ENCODE results near the gene FLCN.

FLCN gene

DNA sequence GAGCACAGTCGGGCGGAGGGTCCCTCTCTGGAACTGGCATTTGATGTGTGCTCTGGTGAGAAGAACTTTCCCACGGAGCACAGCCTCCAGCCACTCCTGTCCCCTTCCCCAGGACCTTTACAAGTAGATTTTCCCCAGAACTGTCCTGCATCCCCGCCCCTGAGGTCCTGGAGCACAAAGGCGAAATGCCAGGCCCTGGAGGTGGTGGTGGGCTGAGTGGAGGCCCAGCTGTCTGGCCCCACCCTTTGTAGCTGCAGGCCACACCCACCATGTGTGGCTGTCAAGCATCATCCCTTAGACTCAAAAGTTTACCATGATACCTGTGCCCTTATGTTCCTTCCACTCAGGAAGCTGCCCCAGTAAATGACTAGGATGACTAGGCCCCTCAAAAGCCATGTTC, 68.6 kb downstream of the FLCN start:
- Mint-ChIP-seq H3K27ac (peak overlapping the region; percentile 33), H3K4me3 (no peak overlapping the region), H3K36me3 (peaks cover 58% of the 10 kb centered on the region), H3K4me1 (peaks cover 46% of the 10 kb centered on the region), H3K9me3 (no peaks in the 10 kb centered on the region), H3K27me3 (no peaks in the 10 kb centered on the region)
- no peak for DNase-seq
- CTCF ChIA-PET = no interaction called here

DNA sequence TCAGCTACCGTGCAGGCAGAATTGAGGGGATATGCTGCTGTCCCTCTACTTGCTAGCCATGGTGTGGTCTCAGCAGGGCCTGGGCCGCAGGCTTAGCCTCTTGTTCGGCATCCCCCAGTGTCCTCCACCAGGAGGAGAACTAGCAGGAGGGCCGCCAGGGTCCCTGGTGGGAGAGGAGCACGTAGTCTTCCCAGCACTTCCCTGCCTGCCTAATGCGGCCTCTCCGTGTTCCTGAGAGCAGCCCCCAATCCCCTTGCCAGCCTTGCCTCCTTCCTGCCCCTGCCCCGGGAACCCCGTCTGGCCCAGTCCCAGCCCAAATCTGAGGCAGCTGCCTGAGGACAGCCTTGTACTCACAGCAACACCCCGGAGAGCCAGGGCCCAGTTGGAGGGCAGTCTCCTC, 69.0 kb downstream of the FLCN start:
- no peak overlapping the region for H3K4me3 Mint-ChIP-seq
- H3K9me3 Mint-ChIP-seq = no peaks in the 10 kb centered on the region
- peaks cover 44% of the 10 kb centered on the region for H3K4me1 Mint-ChIP-seq
- no peaks in the 10 kb centered on the region for H3K27me3 Mint-ChIP-seq
- no peak for DNase-seq
- peak overlapping the region; percentile 33 for H3K27ac Mint-ChIP-seq
- peaks cover 59% of the 10 kb centered on the region for H3K36me3 Mint-ChIP-seq
- CTCF ChIA-PET = no interaction called here

DNA sequence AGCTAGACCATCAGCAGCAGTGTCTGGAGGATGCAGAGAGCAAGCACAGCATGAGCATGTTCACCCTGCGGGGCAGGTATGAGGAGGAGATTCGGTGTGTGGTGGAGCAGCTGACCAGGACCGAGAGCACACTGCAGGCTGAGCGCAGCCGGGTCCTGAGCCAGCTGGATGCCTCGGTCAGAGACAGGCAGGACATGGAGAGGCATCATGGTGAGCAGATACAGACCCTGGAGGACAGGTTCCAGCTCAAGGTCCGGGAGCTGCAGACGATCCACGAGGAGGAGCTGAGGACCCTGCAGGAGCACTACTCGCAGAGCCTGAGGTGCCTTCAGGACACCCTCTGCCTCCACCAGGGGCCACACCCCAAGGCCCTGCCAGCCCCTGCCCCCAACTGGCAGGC, 69.6 kb downstream of the FLCN start:
- no peak overlapping the region for H3K4me3 Mint-ChIP-seq
- H3K27me3 Mint-ChIP-seq = no peaks in the 10 kb centered on the region
- H3K9me3 Mint-ChIP-seq = no peaks in the 10 kb centered on the region
- H3K36me3 Mint-ChIP-seq = peaks cover 57% of the 10 kb centered on the region
- H3K4me1 Mint-ChIP-seq = peaks cover 38% of the 10 kb centered on the region
- CTCF ChIA-PET = no interaction called here
- peak overlapping the region; percentile 69 for H3K27ac Mint-ChIP-seq
- no peak for DNase-seq

GRCh38 chr17:17166446-17166845, 70.5 kb downstream of the FLCN start:
- CTCF ChIA-PET = no interaction called here
- Mint-ChIP-seq H3K9me3 (no peaks in the 10 kb centered on the region), H3K4me3 (no peak overlapping the region), H3K27me3 (no peaks in the 10 kb centered on the region), H3K4me1 (peaks cover 30% of the 10 kb centered on the region), H3K36me3 (peaks cover 56% of the 10 kb centered on the region), H3K27ac (no peak overlapping the region)
- DNase-seq = no peak

GRCh38 chr17:17165666-17166308, 71.2 kb downstream of the FLCN start:
- CTCF ChIA-PET = no interaction called here
- peaks cover 53% of the 10 kb centered on the region for H3K36me3 Mint-ChIP-seq
- no peak overlapping the region for H3K27ac Mint-ChIP-seq

GRCh38 chr17:17164676-17165075, 72.3 kb downstream of the FLCN start:
- H3K9me3 Mint-ChIP-seq = no peaks in the 10 kb centered on the region
- H3K36me3 Mint-ChIP-seq = peaks cover 56% of the 10 kb centered on the region
- CTCF ChIA-PET = no interaction called here

More at GRCh38 chr17:17165666-17166308, 71.2 kb downstream of the FLCN start:
- no peak overlapping the region for H3K4me3 Mint-ChIP-seq
- H3K4me1 Mint-ChIP-seq = peaks cover 23% of the 10 kb centered on the region
- no peak for DNase-seq
- no peaks in the 10 kb centered on the region for H3K9me3 Mint-ChIP-seq
- no peaks in the 10 kb centered on the region for H3K27me3 Mint-ChIP-seq

DNA sequence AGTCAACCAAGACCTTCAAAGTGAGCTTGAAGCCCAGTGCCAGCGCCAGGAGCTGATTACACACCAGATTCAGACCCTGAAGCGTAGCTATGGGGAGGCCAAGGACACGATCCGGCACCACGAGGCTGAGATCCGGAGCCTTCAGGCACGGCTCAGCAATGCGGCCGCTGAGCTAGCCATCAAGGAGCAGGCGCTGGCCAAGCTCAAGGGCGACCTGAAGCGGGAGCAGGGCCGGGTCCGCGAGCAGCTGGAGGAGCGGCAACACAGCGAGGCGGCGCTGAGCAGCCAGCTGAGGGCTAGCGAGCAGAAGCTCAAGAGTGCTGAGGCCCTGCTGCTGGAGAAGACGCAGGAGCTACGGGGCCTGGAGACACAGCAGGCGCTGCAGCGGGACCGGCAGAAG, 72.8 kb downstream of the FLCN start:
- H3K27ac Mint-ChIP-seq = no peak overlapping the region
- peaks cover 59% of the 10 kb centered on the region for H3K36me3 Mint-ChIP-seq
- no peak overlapping the region for H3K4me3 Mint-ChIP-seq
- no peak for DNase-seq
- H3K4me1 Mint-ChIP-seq = peaks cover 20% of the 10 kb centered on the region
- CTCF ChIA-PET = no interaction called here
- no peaks in the 10 kb centered on the region for H3K9me3 Mint-ChIP-seq
- no peaks in the 10 kb centered on the region for H3K27me3 Mint-ChIP-seq

More at GRCh38 chr17:17164676-17165075, 72.3 kb downstream of the FLCN start:
- Mint-ChIP-seq H3K4me1 (peaks cover 20% of the 10 kb centered on the region), H3K27me3 (no peaks in the 10 kb centered on the region), H3K4me3 (no peak overlapping the region), H3K27ac (no peak overlapping the region)
- DNase-seq = no peak

All from activated naive CD4-positive, alpha-beta T cell treated with anti-CD3 and anti-CD28 coated beads, Interleukin-2, amount 10 ng/mL, durations not matched to agents 7 days and 5 days (primary cell).